Mesodermal cell (in vitro differentiated cells): Measurements from ENCODE around the gene PLD1.
"Not testable (repeated sequence)": the region's sequence is repeated elsewhere in the genome, so short reads cannot be mapped to it uniquely, and the experiment has no call there.

Source experiments
- H3K27ac ChIP-seq: 2 replicates; pipeline ENCODE4 v1.7.0; 2013; ENCODE audit warnings: mild to moderate bottlenecking, low read depth, low read length, moderate library complexity; ENCODE audit not compliant: severe bottlenecking
- H3K36me3 ChIP-seq: 2 replicates; pipeline ENCODE4 v1.7.1; 2013; ENCODE audit warnings: mild to moderate bottlenecking, low read length, moderate library complexity; ENCODE audit not compliant: control insufficient read depth, insufficient read depth
- H3K4me1 ChIP-seq: one replicate; pipeline ENCODE4 v1.7.1; 2013; ENCODE audit warnings: mild to moderate bottlenecking, low read length; ENCODE audit not compliant: insufficient read depth, control insufficient read depth, poor library complexity, severe bottlenecking
- H3K4me3 ChIP-seq: 2 replicates; pipeline ENCODE4 v1.7.0; 2013; ENCODE audit warnings: low read length, control low read depth, mild to moderate bottlenecking; ENCODE audit not compliant: insufficient read depth, poor library complexity, severe bottlenecking; ENCODE audit errors: extremely low read depth
- H3K9me3 ChIP-seq: 2 replicates; pipeline ENCODE4 v1.7.1; 2013; ENCODE audit warnings: mild to moderate bottlenecking, low read length, moderate library complexity; ENCODE audit not compliant: control insufficient read depth
- WGBS, 2 experiments: methylation state at CpG; one replicate each; pipeline ENCODE4 v1.1.5; 2013; ENCODE audit warnings: missing lambda C conversion rate in 2 of 2; ENCODE audit not compliant: insufficient coverage in 2 of 2; 5-methylcytosine and 5-hydroxymethylcytosine counted together

PLD1 gene

GRCh38 chr3:171695426-171695825 is 114.9 kb downstream of the PLD1 start:
- Histone ChIP-seq H3K4me3 (no peak overlapping the region), H3K4me1 (no peaks in the 10 kb centered on the region), H3K36me3 (no peaks in the 10 kb centered on the region), H3K9me3 (no peaks in the 10 kb centered on the region), H3K27ac (no peak overlapping the region)
- no CpG with 5 or more reads among the region's 1 CpG for WGBS, 2 experiments

- Histone ChIP-seq H3K9me3 (no peaks in the 10 kb centered on the region), H3K36me3 (no peaks in the 10 kb centered on the region), H3K4me3 (no peak overlapping the region), H3K4me1 (no peaks in the 10 kb centered on the region), H3K27ac (no peak overlapping the region)
- no CpG with 5 or more reads among the region's 1 CpG for WGBS, 2 experiments
Observed at GRCh38 chr3:171694888-171695287, 115.4 kb downstream of the PLD1 start.

DNA sequence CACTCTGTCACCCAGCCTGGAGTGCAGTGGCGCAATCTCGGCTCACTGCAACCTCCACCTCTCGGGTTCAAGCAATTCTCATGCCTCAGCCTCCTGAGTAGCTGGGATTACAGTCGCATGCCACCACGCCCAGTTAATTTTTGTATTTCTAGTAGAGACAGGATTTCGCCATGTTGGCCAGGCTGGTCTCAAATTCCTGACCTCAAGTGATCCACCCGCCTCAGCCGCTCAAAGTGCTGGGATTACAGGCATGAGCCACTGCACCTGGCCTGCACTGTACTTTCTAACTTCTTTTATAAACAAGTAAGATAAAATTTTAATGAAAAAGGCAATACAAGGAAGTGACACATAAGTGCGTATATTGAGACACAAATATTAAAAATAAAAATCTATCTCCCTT is 117.7 kb downstream of the PLD1 start:
- H3K4me3 ChIP-seq, H3K9me3 ChIP-seq, H3K4me1 ChIP-seq, H3K27ac ChIP-seq, H3K36me3 ChIP-seq: not testable (repeated sequence)
- 90 to 92% methylated on average over 3 to 6 of the region's 9 CpGs for WGBS, 2 experiments

DNA sequence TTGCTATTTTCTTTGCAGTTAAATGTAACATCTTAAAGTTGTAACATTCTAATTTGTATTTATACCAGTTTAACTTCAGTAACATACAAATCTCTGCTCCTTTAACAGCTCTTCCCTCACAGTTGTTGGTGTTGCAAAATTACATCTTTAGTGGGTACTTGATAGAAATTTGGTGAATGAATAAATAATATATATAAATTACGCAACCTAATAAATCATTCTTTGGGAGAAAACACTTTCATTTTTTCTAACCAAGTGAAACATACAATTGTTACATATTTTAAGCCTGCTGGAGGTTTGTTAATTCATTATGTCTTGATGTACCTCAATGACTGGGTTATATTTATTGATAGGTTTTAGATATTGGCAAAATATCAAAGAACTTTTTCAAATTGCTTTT is 118.8 kb downstream of the PLD1 start:
- no CpG with 5 or more reads among the region's 1 CpG for WGBS, 2 experiments
- H3K27ac ChIP-seq, result no peak overlapping the region
- H3K36me3 ChIP-seq, result peaks cover 2% of the 10 kb centered on the region
- no peak overlapping the region for H3K4me3 ChIP-seq
- no peaks in the 10 kb centered on the region for H3K9me3 ChIP-seq
- H3K4me1 ChIP-seq, result no peaks in the 10 kb centered on the region

- Histone ChIP-seq H3K27ac (no peak overlapping the region), H3K9me3 (no peaks in the 10 kb centered on the region), H3K4me3 (no peak overlapping the region), H3K36me3 (peaks cover 2% of the 10 kb centered on the region), H3K4me1 (no peaks in the 10 kb centered on the region)
Observed at GRCh38 chr3:171690281-171690680, 120.0 kb downstream of the PLD1 start.

DNA sequence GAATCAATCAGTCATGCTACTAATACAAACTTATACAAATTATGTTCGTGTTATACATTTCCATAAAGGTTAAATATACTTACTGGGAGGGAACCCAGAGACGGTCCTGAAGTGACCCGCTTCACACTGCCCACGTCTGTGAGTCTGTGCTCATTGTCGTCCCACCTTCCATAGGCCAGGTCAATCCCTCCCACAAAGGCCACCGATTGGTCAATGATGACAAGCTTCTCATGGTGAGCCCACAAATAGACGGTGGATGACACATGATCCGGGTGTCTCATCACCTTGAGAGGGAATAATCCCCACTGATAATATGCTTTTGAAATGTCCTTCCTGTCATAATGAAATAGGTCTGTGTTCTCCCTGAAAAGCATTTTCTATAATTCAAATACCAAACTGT is 121.7 kb downstream of the PLD1 start:
- Histone ChIP-seq H3K27ac (no peak overlapping the region), H3K4me3 (no peak overlapping the region), H3K36me3 (peaks cover 2% of the 10 kb centered on the region), H3K4me1 (no peaks in the 10 kb centered on the region), H3K9me3 (no peaks in the 10 kb centered on the region)
- WGBS, 2 experiments, result 84 to 95% methylated on average over 6 to 7 of the region's 8 CpGs

- Histone ChIP-seq H3K9me3 (no peaks in the 10 kb centered on the region), H3K4me1 (no peaks in the 10 kb centered on the region), H3K4me3 (no peak overlapping the region), H3K36me3 (peaks cover 2% of the 10 kb centered on the region), H3K27ac (no peak overlapping the region)
Observed at GRCh38 chr3:171688002-171688401, 122.3 kb downstream of the PLD1 start.

DNA sequence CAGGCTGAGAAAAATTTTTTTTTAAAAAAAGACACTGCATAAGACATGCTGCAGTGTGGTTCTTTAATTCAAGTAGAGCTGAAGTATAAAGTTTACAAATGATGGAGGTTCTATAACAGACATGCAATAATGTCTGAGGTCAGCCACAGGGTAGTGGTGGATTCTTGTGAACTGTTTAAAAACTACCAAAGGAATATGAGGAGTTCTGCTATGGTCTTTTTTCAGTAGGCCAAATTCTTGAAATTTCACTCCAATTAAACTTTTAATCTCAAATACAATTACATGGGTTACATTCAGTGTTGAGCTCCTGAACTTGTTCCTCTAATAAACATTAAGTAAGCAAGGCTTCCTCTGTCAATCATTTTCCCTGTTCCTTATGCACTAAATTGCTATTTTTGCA is 122.7 kb downstream of the PLD1 start:
- H3K9me3 ChIP-seq, result no peaks in the 10 kb centered on the region
- H3K4me3 ChIP-seq, result no peak overlapping the region
- peaks cover 2% of the 10 kb centered on the region for H3K36me3 ChIP-seq
- no peak overlapping the region for H3K27ac ChIP-seq
- H3K4me1 ChIP-seq, result no peaks in the 10 kb centered on the region

- WGBS, 2 experiments, result 82% methylated on average over 2 of the region's 5 CpGs; no CpG with 5 or more reads in 1 of the 2 experiments
- Histone ChIP-seq H3K4me3 (no peak overlapping the region), H3K27ac (no peak overlapping the region), H3K9me3 (no peaks in the 10 kb centered on the region), H3K4me1 (no peaks in the 10 kb centered on the region), H3K36me3 (peaks cover 2% of the 10 kb centered on the region)
Observed at GRCh38 chr3:171687064-171687463, 123.2 kb downstream of the PLD1 start.

- Histone ChIP-seq H3K4me3 (no peak overlapping the region), H3K4me1 (no peaks in the 10 kb centered on the region), H3K27ac (no peak overlapping the region), H3K36me3 (peaks cover 2% of the 10 kb centered on the region), H3K9me3 (no peaks in the 10 kb centered on the region)
- WGBS, 2 experiments, result 88 to 93% methylated on average over 3 to 6 of the region's 6 CpGs
Observed at GRCh38 chr3:171685116-171685895, 125.0 kb downstream of the PLD1 start.

DNA sequence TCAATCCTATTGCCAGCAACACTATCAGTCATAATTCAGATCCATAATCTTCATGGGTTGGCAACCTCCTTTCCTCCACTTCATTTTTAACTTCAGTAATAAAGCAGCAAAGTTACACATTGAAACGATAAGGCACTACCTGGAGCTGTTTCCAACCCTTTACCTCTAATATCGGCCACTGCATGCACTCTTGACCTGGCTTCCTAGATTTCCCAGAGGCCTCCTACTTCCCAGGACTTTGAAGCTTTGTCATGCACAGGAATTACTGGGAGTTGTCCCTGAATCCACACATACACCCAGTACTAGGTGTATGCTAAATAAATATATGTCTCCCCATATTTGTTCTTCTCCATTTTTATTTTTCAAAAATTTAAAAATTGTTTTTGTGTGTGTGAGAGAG is 126.1 kb downstream of the PLD1 start:
- H3K9me3 ChIP-seq, result no peaks in the 10 kb centered on the region
- 84 to 94% methylated on average over 2 of the region's 2 CpGs for WGBS, 2 experiments
- H3K4me1 ChIP-seq, result no peaks in the 10 kb centered on the region
- no peak overlapping the region for H3K4me3 ChIP-seq
- H3K36me3 ChIP-seq, result peaks cover 2% of the 10 kb centered on the region
- no peak overlapping the region for H3K27ac ChIP-seq
